HepG2 (cell line): ENCODE results near the gene XPO5. TPM values are rescaled to one million over a fixed set of nuclear protein-coding genes. Genes with fewer than 3 reads are reported as not detected.

Source experiments
- ARHGAP35 ChIP-seq: sonication (generic); formaldehyde crosslinking; IDR thresholded peaks from 2 replicates; pipeline ENCODE4 v1.9.0; 2022; ENCODE audit warnings: mild to moderate bottlenecking, inconsistent platforms, moderate library complexity, missing genetic modification reagents, borderline replicate concordance
- RBM22 ChIP-seq: fragments of 200-400 bp; formaldehyde crosslinking; optimal IDR thresholded peaks from 2 replicates; pipeline ENCODE3; 2017; ENCODE audit warnings: mild to moderate bottlenecking, low read length, moderate library complexity
- ZBTB42 ChIP-seq: sonication (generic); formaldehyde crosslinking; IDR thresholded peaks from 2 replicates; pipeline ENCODE4 v1.5.0; 2020; ENCODE audit warnings: mild to moderate bottlenecking, missing genetic modification reagents
- ZNF569 ChIP-seq: sonication (generic); formaldehyde crosslinking; IDR thresholded peaks from 2 replicates; pipeline ENCODE4 v1.5.0; 2020; ENCODE audit warnings: mild to moderate bottlenecking, missing genetic modification reagents, moderate library complexity, borderline replicate concordance
- ZNF891 ChIP-seq: sonication (generic); formaldehyde crosslinking; IDR thresholded peaks from 2 replicates; pipeline ENCODE4 v1.5.0; 2020; ENCODE audit warnings: mild to moderate bottlenecking, missing genetic modification reagents
- polyA plus RNA-seq, 8 experiments: library from polyadenylated mRNA; depleted of rRNA in 3 of 8; stranded (reverse) in 7 of 8; unstranded in 1 of 8; fragments of >200 nt; fragmentation: Illumina TruSeq in 4 of 8; extraction: Trizol in 4 of 8; gene quantifications; 2 replicates each; pipeline versions ENCODE4 v1.2.1 to v1.2.3, GENCODE V29; 2011 to 2016; ENCODE audit warnings: low read depth in 4 of 8, missing spikeins in 1 of 8, mixed read lengths in 1 of 8; ENCODE audit not compliant: insufficient read depth in 1 of 8
- total RNA-seq, 5 experiments: library from RNA; depleted of rRNA; stranded (reverse); fragments of >200 nt; fragmentation: Illumina TruSeq; extraction: Trizol; gene quantifications; 2 replicates each; pipeline ENCODE4 v1.2.3, GENCODE V29; 2016; ENCODE audit warnings: low read depth in 1 of 5
- TF ChIP-seq, protein P1 (sequence below): sonication (generic); formaldehyde crosslinking; IDR thresholded peaks from 2 replicates; pipeline ENCODE4 v1.5.0; 2020; ENCODE audit warnings: mild to moderate bottlenecking, missing genetic modification reagents
- TF ChIP-seq, protein P2 (sequence below), 2 experiments: IDR thresholded peaks; 2 replicates each; pipeline ENCODE4 v1.6.1; 2011 to 2012; ENCODE audit warnings: low read length in 2 of 2, borderline replicate concordance in 1 of 2, low read depth in 1 of 2, mild to moderate bottlenecking in 1 of 2, moderate library complexity in 1 of 2
- TF ChIP-seq, protein P3 (sequence below): IDR thresholded peaks from 2 replicates; pipeline ENCODE4 v1.6.1; 2016; ENCODE audit warnings: low read depth, missing genetic modification reagents, missing compliant biosample characterization
- TF ChIP-seq, protein P4 (sequence below): sonication (generic); formaldehyde crosslinking; IDR thresholded peaks from 2 replicates; pipeline ENCODE4 v1.4.0; 2020; ENCODE audit warnings: low read depth, mild to moderate bottlenecking, missing genetic modification reagents
- TF ChIP-seq, protein P5 (sequence below): sonication (generic); formaldehyde crosslinking; IDR thresholded peaks from 2 replicates; pipeline ENCODE4 v1.4.0; 2020; ENCODE audit warnings: missing genetic modification reagents

XPO5 gene
- total and polyA plus RNA-seq, 2 of the 13 experiments (the other 11 are each of a cell fraction or from before 2014, with no cell fraction given) = 52.2 to 68.0 TPM

DNA sequence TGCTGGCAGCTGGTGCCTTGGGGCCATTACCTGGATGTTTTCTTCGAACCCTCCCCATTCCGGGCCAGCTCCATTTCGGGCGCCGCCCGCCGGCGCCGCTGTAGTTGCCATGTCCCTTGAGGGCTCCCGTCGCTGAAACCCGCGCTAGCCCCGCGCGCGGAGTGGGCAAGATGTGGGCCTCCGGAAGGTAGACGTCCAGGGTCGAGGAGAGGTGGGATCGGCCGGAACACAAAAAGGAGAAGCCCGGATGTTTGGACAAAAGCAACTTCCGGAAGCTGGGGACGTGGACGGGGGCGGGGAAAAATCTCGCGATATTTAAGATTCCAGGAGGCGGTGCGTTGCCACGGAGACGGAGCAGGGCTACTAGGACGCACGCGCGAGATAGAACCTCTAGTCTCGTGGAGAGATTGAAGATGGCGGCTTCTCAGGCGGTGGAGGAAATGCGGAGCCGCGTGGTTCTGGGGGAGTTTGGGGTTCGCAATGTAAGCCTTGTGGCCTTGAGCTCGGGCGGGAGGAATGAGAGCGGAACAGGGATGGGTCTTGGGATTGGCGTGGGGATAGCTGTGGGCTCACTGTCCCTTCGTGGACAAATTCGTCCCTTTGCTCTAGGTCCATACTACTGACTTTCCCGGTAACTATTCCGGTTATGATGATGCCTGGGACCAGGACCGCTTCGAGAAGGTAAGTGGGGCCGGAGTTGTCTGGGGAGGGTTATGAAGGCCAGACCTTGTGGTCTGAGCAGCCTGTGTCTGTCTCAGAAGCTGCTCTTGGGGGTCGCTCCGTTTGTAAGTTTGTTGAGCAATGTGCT, 58.9 kb downstream of the XPO5 start, which contains the start of the genes POLR1C and YIPF3 (continued):
- TF ChIP-seq, protein P1, sequence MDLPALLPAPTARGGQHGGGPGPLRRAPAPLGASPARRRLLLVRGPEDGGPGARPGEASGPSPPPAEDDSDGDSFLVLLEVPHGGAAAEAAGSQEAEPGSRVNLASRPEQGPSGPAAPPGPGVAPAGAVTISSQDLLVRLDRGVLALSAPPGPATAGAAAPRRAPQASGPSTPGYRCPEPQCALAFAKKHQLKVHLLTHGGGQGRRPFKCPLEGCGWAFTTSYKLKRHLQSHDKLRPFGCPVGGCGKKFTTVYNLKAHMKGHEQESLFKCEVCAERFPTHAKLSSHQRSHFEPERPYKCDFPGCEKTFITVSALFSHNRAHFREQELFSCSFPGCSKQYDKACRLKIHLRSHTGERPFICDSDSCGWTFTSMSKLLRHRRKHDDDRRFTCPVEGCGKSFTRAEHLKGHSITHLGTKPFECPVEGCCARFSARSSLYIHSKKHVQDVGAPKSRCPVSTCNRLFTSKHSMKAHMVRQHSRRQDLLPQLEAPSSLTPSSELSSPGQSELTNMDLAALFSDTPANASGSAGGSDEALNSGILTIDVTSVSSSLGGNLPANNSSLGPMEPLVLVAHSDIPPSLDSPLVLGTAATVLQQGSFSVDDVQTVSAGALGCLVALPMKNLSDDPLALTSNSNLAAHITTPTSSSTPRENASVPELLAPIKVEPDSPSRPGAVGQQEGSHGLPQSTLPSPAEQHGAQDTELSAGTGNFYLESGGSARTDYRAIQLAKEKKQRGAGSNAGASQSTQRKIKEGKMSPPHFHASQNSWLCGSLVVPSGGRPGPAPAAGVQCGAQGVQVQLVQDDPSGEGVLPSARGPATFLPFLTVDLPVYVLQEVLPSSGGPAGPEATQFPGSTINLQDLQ (CRISPR knock-in tag) = no peak
- TF ChIP-seq RBM22 (peak; percentile 96), ZNF569 (peak; percentile 64; the same call in 1 of the 2 replicates), ARHGAP35 (CRISPR knock-in tag) (peak; percentile 83; the same call in 1 of the 2 replicates), ZBTB42 (peak; percentile 60; the same call in 1 of the 2 replicates), ZNF891 (peak; percentile 92)
- TF ChIP-seq, protein P2, sequence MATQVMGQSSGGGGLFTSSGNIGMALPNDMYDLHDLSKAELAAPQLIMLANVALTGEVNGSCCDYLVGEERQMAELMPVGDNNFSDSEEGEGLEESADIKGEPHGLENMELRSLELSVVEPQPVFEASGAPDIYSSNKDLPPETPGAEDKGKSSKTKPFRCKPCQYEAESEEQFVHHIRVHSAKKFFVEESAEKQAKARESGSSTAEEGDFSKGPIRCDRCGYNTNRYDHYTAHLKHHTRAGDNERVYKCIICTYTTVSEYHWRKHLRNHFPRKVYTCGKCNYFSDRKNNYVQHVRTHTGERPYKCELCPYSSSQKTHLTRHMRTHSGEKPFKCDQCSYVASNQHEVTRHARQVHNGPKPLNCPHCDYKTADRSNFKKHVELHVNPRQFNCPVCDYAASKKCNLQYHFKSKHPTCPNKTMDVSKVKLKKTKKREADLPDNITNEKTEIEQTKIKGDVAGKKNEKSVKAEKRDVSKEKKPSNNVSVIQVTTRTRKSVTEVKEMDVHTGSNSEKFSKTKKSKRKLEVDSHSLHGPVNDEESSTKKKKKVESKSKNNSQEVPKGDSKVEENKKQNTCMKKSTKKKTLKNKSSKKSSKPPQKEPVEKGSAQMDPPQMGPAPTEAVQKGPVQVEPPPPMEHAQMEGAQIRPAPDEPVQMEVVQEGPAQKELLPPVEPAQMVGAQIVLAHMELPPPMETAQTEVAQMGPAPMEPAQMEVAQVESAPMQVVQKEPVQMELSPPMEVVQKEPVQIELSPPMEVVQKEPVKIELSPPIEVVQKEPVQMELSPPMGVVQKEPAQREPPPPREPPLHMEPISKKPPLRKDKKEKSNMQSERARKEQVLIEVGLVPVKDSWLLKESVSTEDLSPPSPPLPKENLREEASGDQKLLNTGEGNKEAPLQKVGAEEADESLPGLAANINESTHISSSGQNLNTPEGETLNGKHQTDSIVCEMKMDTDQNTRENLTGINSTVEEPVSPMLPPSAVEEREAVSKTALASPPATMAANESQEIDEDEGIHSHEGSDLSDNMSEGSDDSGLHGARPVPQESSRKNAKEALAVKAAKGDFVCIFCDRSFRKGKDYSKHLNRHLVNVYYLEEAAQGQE (IDR thresholded peaks at IDR 0.05; ENCODE audit: borderline replicate concordance in 1 of 2, low read depth in 1 of 2, low read length in 2 of 2) = 0 out of 4 replicates have a peak, but pooled peaks of 1 of the 2 experiments have one; percentile 40
- TF ChIP-seq, protein P3, sequence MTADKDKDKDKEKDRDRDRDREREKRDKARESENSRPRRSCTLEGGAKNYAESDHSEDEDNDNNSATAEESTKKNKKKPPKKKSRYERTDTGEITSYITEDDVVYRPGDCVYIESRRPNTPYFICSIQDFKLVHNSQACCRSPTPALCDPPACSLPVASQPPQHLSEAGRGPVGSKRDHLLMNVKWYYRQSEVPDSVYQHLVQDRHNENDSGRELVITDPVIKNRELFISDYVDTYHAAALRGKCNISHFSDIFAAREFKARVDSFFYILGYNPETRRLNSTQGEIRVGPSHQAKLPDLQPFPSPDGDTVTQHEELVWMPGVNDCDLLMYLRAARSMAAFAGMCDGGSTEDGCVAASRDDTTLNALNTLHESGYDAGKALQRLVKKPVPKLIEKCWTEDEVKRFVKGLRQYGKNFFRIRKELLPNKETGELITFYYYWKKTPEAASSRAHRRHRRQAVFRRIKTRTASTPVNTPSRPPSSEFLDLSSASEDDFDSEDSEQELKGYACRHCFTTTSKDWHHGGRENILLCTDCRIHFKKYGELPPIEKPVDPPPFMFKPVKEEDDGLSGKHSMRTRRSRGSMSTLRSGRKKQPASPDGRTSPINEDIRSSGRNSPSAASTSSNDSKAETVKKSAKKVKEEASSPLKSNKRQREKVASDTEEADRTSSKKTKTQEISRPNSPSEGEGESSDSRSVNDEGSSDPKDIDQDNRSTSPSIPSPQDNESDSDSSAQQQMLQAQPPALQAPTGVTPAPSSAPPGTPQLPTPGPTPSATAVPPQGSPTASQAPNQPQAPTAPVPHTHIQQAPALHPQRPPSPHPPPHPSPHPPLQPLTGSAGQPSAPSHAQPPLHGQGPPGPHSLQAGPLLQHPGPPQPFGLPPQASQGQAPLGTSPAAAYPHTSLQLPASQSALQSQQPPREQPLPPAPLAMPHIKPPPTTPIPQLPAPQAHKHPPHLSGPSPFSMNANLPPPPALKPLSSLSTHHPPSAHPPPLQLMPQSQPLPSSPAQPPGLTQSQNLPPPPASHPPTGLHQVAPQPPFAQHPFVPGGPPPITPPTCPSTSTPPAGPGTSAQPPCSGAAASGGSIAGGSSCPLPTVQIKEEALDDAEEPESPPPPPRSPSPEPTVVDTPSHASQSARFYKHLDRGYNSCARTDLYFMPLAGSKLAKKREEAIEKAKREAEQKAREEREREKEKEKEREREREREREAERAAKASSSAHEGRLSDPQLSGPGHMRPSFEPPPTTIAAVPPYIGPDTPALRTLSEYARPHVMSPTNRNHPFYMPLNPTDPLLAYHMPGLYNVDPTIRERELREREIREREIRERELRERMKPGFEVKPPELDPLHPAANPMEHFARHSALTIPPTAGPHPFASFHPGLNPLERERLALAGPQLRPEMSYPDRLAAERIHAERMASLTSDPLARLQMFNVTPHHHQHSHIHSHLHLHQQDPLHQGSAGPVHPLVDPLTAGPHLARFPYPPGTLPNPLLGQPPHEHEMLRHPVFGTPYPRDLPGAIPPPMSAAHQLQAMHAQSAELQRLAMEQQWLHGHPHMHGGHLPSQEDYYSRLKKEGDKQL (CRISPR knock-in tag) = no peak
- TF ChIP-seq, protein P4, sequence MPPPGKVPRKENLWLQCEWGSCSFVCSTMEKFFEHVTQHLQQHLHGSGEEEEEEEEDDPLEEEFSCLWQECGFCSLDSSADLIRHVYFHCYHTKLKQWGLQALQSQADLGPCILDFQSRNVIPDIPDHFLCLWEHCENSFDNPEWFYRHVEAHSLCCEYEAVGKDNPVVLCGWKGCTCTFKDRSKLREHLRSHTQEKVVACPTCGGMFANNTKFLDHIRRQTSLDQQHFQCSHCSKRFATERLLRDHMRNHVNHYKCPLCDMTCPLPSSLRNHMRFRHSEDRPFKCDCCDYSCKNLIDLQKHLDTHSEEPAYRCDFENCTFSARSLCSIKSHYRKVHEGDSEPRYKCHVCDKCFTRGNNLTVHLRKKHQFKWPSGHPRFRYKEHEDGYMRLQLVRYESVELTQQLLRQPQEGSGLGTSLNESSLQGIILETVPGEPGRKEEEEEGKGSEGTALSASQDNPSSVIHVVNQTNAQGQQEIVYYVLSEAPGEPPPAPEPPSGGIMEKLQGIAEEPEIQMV (CRISPR knock-in tag) = no peak; the same call in 1 of the 2 replicates
- TF ChIP-seq, protein P5, sequence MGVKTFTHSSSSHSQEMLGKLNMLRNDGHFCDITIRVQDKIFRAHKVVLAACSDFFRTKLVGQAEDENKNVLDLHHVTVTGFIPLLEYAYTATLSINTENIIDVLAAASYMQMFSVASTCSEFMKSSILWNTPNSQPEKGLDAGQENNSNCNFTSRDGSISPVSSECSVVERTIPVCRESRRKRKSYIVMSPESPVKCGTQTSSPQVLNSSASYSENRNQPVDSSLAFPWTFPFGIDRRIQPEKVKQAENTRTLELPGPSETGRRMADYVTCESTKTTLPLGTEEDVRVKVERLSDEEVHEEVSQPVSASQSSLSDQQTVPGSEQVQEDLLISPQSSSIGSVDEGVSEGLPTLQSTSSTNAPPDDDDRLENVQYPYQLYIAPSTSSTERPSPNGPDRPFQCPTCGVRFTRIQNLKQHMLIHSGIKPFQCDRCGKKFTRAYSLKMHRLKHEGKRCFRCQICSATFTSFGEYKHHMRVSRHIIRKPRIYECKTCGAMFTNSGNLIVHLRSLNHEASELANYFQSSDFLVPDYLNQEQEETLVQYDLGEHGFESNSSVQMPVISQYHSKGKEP (CRISPR knock-in tag) = no peak
